GM18870 (cell line): ENCODE results near the gene LRP2.
"Not testable (repeated sequence)": the region's sequence is repeated elsewhere in the genome, so short reads cannot be mapped to it uniquely, and the experiment has no call there.

Source experiments
- ATAC-seq: cut with Tn5 transposase; IDR thresholded peaks from one replicate; pipeline ENCODE4 v1.9.1; 2021; ENCODE audit warnings: moderate library complexity; ENCODE audit not compliant: unreplicated experiment

LRP2 gene

GRCh38 chr2:169301596-169302335 is 60.6 kb downstream of the LRP2 start:
- no peak for ATAC-seq

- no peak for ATAC-seq
Measured at GRCh38 chr2:169300636-169301530, 61.5 kb downstream of the LRP2 start.

- no peak for ATAC-seq
Measured at GRCh38 chr2:169298007-169298406, 64.3 kb downstream of the LRP2 start.

- no peak for ATAC-seq
Measured at GRCh38 chr2:169294001-169294675, 68.2 kb downstream of the LRP2 start.

- ATAC-seq, result no peak
Measured at GRCh38 chr2:169291517-169291916, 70.8 kb downstream of the LRP2 start.

- no peak for ATAC-seq
Measured at GRCh38 chr2:169290433-169290832, 71.9 kb downstream of the LRP2 start.

GRCh38 chr2:169287666-169288065 is 74.7 kb downstream of the LRP2 start:
- no peak for ATAC-seq

GRCh38 chr2:169286624-169287231 is 75.6 kb downstream of the LRP2 start:
- no peak for ATAC-seq

GRCh38 chr2:169285531-169286235 is 76.7 kb downstream of the LRP2 start:
- no peak for ATAC-seq

GRCh38 chr2:169280502-169280901 is 81.8 kb downstream of the LRP2 start:
- no peak for ATAC-seq

GRCh38 chr2:169275696-169276444 is 86.5 kb downstream of the LRP2 start:
- ATAC-seq, result no peak

GRCh38 chr2:169272010-169272409 is 90.3 kb downstream of the LRP2 start:
- ATAC-seq, result no peak

GRCh38 chr2:169270574-169270973 is 91.8 kb downstream of the LRP2 start:
- not testable (repeated sequence) for ATAC-seq

- ATAC-seq, result no peak
Measured at GRCh38 chr2:169265591-169265990, 96.7 kb downstream of the LRP2 start.

- ATAC-seq, result no peak
Measured at GRCh38 chr2:169260846-169261642, 101.3 kb downstream of the LRP2 start.

GRCh38 chr2:169260246-169260645 is 102.1 kb downstream of the LRP2 start:
- no peak for ATAC-seq

- no peak for ATAC-seq
Measured at GRCh38 chr2:169259402-169259801, 102.9 kb downstream of the LRP2 start.

- ATAC-seq, result no peak
Measured at GRCh38 chr2:169258045-169258601, 104.2 kb downstream of the LRP2 start.

GRCh38 chr2:169254774-169255173 is 107.6 kb downstream of the LRP2 start:
- ATAC-seq, result no peak
